Urinary bladder (tissue), 4 donors: Measurements from ENCODE around the gene TLR2. TPM values are rescaled to one million over a fixed set of nuclear protein-coding genes. Genes with fewer than 3 reads are reported as not detected.
A peak's percentile ranks its signal among the peaks of the same experiment; 100 is the strongest.

Experiments used
- DNase-seq: peaks from one replicate; pipeline ENCODE4 v3.0.0-alpha.2; 2015; ENCODE audit errors: extremely low spot score
- H3K27ac ChIP-seq: one replicate; pipeline ENCODE4 v1.5.1; 2013; ENCODE audit warnings: low read depth, mild to moderate bottlenecking, moderate library complexity
- H3K36me3 ChIP-seq: one replicate; pipeline ENCODE4 v1.6.1; 2013; ENCODE audit warnings: mild to moderate bottlenecking, moderate library complexity; ENCODE audit not compliant: insufficient read depth
- H3K4me1 ChIP-seq: one replicate; pipeline ENCODE4 v1.6.1; 2013; ENCODE audit warnings: mild to moderate bottlenecking, moderate library complexity; ENCODE audit not compliant: insufficient read depth
- H3K4me3 ChIP-seq: one replicate; pipeline ENCODE4 v1.5.1; 2013; ENCODE audit warnings: low read depth, low read length
- WGBS: extraction: QIAGEN DNeasy Blood & Tissue Kit; methylation state at CpG from one replicate; pipeline ENCODE4 v1.1.7; 2013; 5-methylcytosine and 5-hydroxymethylcytosine counted together
- polyA plus RNA-seq: library from polyadenylated mRNA; stranded (reverse); fragments of 200-250 nt; gene quantifications from one replicate; pipeline ENCODE4 v1.2.3, GENCODE V29; 2013
- total RNA-seq: library from RNA; depleted of rRNA; stranded (reverse); fragments of >200 nt; gene quantifications from one replicate; pipeline ENCODE4 v1.2.3, GENCODE V29; 2014
- donor health status: healthy with polysubstance abuse.
- donor health status: healthy.

The TLR2 gene
- total RNA-seq (13.3 TPM), polyA plus RNA-seq (10.4 TPM)

DNA sequence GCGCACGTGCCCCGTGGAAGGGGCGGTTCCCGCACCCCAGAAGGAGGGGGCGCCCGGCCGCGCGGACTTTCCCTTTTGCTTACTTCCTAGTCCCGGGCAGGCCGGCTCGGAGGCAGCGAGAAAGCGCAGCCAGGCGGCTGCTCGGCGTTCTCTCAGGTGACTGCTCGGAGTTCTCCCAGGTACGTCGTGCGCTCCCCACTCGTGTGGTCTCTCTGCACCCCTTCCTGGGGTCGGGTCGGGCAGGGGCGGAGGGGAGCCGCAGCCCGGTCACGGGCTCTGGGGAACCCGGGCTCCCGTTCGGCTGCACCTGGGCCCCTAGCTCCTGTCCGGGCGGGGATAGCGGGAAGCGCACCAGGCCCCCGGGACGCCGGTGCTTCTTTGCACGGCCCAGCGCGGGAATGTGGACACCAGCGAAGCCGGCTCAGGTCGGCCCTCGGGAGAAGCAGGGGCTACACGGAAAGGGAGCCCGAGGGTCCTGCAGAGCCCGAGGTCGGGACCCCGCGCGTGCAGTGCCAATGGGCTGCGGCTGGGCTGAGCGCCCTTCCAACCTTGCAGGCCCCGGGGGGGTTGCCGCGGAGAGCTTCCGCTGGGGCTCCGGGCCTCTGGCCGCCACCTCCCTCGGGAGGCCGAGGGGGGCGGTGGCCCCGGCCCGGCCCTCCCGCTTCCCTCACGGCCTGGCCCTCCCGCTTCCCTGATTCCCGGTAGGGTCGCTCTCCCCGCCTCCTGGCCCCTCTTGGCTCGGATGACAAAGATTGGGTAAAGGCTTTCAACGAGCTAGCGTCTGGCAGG lies at the start of gene TLR2:
Gene TLR2, plus strand, starts transcription at position 99 of the 789 bp plus-strand sequence. CDS start 18,628 bp downstream, outside the sequence.
- Histone ChIP-seq H3K4me1 (no peaks in the 10 kb centered on the region), H3K4me3 (peak within 1 kb of the TSS; percentile 55), H3K27ac (no peak within 1 kb of the TSS), H3K36me3 (no peaks in the 10 kb centered on the region)
- WGBS, result under 1% methylated on average over 75 of the region's 75 CpGs
- DNase-seq, result no peak

GRCh38 chr4:153634738-153635353 lies 49.2 kb upstream of the TLR2 start:
- no peak for DNase-seq
- no peak overlapping the region for H3K4me3 ChIP-seq
- no peak overlapping the region for H3K27ac ChIP-seq
- 78% methylated on average over 3 of the region's 3 CpGs for WGBS
- no peaks in the 10 kb centered on the region for H3K4me1 ChIP-seq
- H3K36me3 ChIP-seq, result peaks cover 2% of the 10 kb centered on the region

DNA sequence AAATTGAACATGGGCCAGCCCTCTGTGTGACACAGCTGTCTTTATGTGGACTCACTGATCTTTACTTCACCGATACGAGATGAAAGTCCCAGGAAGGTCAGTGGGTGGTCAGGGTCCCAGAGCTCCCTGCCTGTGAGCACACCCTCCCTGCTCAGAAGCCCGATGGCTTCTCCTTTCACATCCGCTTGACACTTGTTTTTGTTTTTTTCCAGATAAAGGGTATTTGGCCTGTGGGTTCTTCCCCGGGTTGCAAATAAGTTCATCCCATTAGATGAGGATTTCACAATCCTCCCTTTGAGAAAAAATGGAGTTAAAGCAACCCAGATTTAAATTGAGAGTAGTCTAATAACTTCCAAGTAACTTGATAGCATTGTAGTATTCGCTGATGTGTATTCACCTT lies 48.2 kb upstream of the TLR2 start:
- no peak overlapping the region for H3K27ac ChIP-seq
- WGBS, result 79% methylated on average over 6 of the region's 6 CpGs
- no peaks in the 10 kb centered on the region for H3K4me1 ChIP-seq
- DNase-seq, result no peak
- no peak overlapping the region for H3K4me3 ChIP-seq
- peaks cover 2% of the 10 kb centered on the region for H3K36me3 ChIP-seq

DNA sequence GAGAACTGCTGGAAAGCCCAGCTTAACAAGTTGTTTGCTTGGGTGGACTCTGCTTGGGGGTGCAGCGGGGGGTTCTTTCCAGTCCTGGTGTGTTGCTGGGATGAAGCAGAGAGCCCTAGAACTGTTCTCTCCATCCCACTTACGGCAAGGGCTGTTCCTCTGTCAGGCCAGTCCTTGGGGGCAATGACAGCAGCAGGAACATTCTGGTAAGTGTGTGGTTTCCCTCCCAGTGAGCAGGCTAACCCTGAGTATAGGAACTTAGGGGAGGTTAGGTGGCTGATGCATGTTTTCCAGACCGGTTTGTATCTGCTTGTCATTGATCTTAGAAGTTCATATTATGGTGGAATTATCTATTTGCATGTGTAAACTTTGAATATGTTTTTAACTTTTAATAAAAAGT lies 46.9 kb upstream of the TLR2 start:
- Histone ChIP-seq H3K27ac (no peak overlapping the region), H3K4me3 (no peak overlapping the region), H3K36me3 (peaks cover 2% of the 10 kb centered on the region), H3K4me1 (no peaks in the 10 kb centered on the region)
- 78% methylated on average over 3 of the region's 3 CpGs for WGBS
- DNase-seq, result no peak

DNA sequence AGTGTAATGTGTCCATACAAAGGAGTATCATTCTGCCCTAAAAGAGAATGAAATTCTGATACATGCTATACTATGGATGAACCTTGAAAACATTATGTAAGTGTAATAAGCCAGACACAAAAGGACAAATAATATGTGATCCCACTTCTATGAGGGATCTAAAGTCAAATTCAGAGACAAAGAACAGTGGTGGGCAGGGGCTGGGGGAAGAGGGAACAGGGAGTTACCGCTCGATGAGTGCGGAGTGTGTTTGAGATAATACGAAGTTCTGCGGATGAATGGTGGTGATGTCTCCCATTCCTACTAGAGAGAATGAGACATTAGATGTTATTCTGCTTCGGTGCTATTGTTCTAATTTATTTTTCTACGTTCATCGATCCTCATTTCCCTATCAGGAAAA lies 46.1 kb upstream of the TLR2 start:
- H3K27ac ChIP-seq, result no peak overlapping the region
- 93% methylated on average over 8 of the region's 8 CpGs for WGBS
- DNase-seq, result no peak
- H3K36me3 ChIP-seq, result peaks cover 2% of the 10 kb centered on the region
- H3K4me1 ChIP-seq, result no peaks in the 10 kb centered on the region
- no peak overlapping the region for H3K4me3 ChIP-seq

DNA sequence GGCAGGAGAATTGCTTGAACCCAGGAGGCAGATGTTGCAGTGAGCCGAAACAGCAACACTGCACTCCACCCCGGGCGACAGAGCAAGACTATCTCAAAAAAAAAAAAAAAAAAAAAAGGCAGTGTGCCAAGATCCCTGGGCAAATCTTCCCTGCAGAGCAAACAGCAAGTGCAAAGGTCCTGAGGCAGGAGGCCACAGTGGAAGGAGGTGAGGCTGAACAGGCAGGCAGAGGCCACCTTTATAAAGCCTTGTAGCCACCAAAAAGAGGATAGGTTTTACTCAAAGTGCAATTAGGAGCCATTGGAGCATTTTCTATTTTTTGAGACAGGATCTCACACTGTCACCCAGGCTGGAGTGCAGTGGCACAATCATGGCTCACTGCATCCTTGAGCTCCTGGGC lies 45.1 kb upstream of the TLR2 start:
- Histone ChIP-seq H3K27ac (no peak overlapping the region), H3K36me3 (peaks cover 2% of the 10 kb centered on the region), H3K4me3 (no peak overlapping the region), H3K4me1 (no peaks in the 10 kb centered on the region)
- no peak for DNase-seq
- WGBS, result 92% methylated on average over 3 of the region's 3 CpGs

- 73% methylated on average over 23 of the region's 23 CpGs for WGBS
- Histone ChIP-seq H3K27ac (no peak overlapping the region), H3K4me3 (no peak overlapping the region), H3K36me3 (peaks cover 2% of the 10 kb centered on the region), H3K4me1 (no peaks in the 10 kb centered on the region)
- DNase-seq, result no peak
Observed at GRCh38 chr4:153639833-153640802, 44.0 kb upstream of the TLR2 start.

GRCh38 chr4:153641532-153641931 lies 42.5 kb upstream of the TLR2 start:
- no peak for DNase-seq
- WGBS, result 86% methylated on average over 7 of the region's 7 CpGs
- no peak overlapping the region for H3K4me3 ChIP-seq

GRCh38 chr4:153643406-153644383 lies 40.4 kb upstream of the TLR2 start:
- H3K4me1 ChIP-seq, result no peaks in the 10 kb centered on the region
- no peaks in the 10 kb centered on the region for H3K36me3 ChIP-seq
- WGBS, result 85% methylated on average over 9 of the region's 9 CpGs
- DNase-seq, result no peak
- no peak overlapping the region for H3K4me3 ChIP-seq
- H3K27ac ChIP-seq, result no peak overlapping the region

More at GRCh38 chr4:153641532-153641931, 42.5 kb upstream of the TLR2 start:
- Histone ChIP-seq H3K36me3 (peaks cover 2% of the 10 kb centered on the region), H3K27ac (no peak overlapping the region), H3K4me1 (no peaks in the 10 kb centered on the region)

DNA sequence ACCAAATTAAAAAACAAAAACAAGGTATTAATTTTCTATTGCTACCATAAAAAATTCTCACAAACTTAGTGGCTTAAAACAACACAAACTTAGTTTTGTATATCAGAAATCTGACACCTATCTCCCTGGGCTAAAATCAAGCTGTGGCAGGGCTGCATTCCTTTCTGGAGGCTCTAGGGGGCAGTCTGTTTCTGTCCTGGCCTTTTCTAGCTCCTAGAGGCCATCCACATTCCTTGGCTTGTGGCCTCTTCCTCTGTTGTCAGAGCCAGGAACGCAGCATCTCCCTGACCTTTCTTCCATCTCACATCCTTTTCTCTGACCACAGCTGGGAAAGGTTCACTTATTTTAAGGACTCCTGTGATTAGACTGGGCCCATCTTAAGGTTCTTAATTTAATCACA lies 38.9 kb upstream of the TLR2 start:
- 84% methylated on average over 1 of the region's 1 CpG for WGBS
- H3K27ac ChIP-seq, result no peak overlapping the region

GRCh38 chr4:153646261-153646660 lies 37.8 kb upstream of the TLR2 start:
- 82% methylated on average over 1 of the region's 1 CpG for WGBS
- no peak for DNase-seq
- no peak overlapping the region for H3K27ac ChIP-seq

More for the DNA sequence above, 38.9 kb upstream of the TLR2 start:
- H3K4me1 ChIP-seq, result no peaks in the 10 kb centered on the region
- H3K36me3 ChIP-seq, result no peaks in the 10 kb centered on the region
- no peak overlapping the region for H3K4me3 ChIP-seq
- no peak for DNase-seq

GRCh38 chr4:153646978-153647377 lies 37.1 kb upstream of the TLR2 start:
- 96% methylated on average over 1 of the region's 1 CpG for WGBS
- Histone ChIP-seq H3K27ac (no peak overlapping the region), H3K36me3 (no peaks in the 10 kb centered on the region), H3K4me3 (no peak overlapping the region), H3K4me1 (no peaks in the 10 kb centered on the region)
- DNase-seq, result no peak

More at GRCh38 chr4:153646261-153646660, 37.8 kb upstream of the TLR2 start:
- H3K4me3 ChIP-seq, result no peak overlapping the region
- H3K4me1 ChIP-seq, result no peaks in the 10 kb centered on the region
- H3K36me3 ChIP-seq, result no peaks in the 10 kb centered on the region
